ENCODE data around the gene PINLYP. TPM values are rescaled to one million over a fixed set of nuclear protein-coding genes. Genes with fewer than 3 reads are reported as not detected.

Gene PINLYP
- total and polyA plus RNA-seq, 2 of the 13 experiments (the other 11 are each of a cell fraction or from before 2014, with no cell fraction given): 0.21 to 0.24 TPM

DNA sequence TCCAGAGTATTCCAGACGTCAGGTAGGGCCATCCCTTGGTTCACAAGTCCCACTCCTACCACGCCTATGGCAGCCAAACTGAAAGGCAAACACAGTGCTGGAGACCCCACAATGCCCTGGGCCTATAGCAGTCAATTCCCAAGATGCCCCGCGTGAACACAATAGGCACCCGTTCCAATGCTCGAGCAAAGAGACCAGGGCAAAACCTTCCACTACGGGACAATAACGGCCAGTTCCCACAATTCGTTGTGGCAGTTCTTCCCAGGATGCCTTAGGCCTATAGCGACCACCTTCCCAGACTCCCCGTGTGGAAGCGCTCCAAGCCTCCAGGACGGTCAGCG, 43.3 kb downstream of the PINLYP start (continued):
- TF ChIP-seq SSRP1 (CRISPR knock-in tag; IDR thresholded peaks at IDR 0.05) (0 out of 2 replicates have a peak, but pooled peaks have one; percentile 35), FIP1L1 (IDR thresholded peaks at IDR 0.05; ENCODE audit: borderline replicate concordance, insufficient read depth, low read depth, low read length) (no peak), ZNF501 (CRISPR knock-in tag; IDR thresholded peaks at IDR 0.05) (peak; percentile 89; the same call in 1 of the 2 replicates), KDM5A (IDR thresholded peaks at IDR 0.05; ENCODE audit: borderline replicate concordance, low read length) (no peak), MIXL1 (CRISPR knock-in tag; IDR thresholded peaks at IDR 0.05) (0 out of 2 replicates have a peak, but pooled peaks have one; percentile 11), BCL6 (CRISPR knock-in tag; IDR thresholded peaks at IDR 0.05) (no peak), ZFP41 (CRISPR knock-in tag; IDR thresholded peaks at IDR 0.05; ENCODE audit: borderline replicate concordance) (no peak), PHF20 (CRISPR knock-in tag; IDR thresholded peaks at IDR 0.05) (peak; percentile 73), SKI (IDR thresholded peaks at IDR 0.05; ENCODE audit: partially characterized antibody) (no peak), ZNF20 (CRISPR knock-in tag; IDR thresholded peaks at IDR 0.05) (no peak), RFX5 (IDR thresholded peaks at IDR 0.05; ENCODE audit: low read depth, low read length) (no peak), RAD21 (CRISPR knock-in tag; IDR thresholded peaks at IDR 0.05) (no peak), SMARCC2 (IDR thresholded peaks at IDR 0.05) (no peak), HNF4A (CRISPR knock-in tag; IDR thresholded peaks at IDR 0.05) (no peak), ISL2 (CRISPR knock-in tag; IDR thresholded peaks at IDR 0.05) (peak; percentile 14; the same call in 1 of the 2 replicates), RARG (CRISPR knock-in tag; IDR thresholded peaks at IDR 0.05; ENCODE audit: low read depth) (0 out of 2 replicates have a peak, but pooled peaks have one; percentile 16), ZNF678 (CRISPR knock-in tag; IDR thresholded peaks at IDR 0.05) (no peak), RBM22 (optimal IDR thresholded peaks at IDR 0.05; ENCODE audit: low read length) (peak; percentile 48), TEAD3 (CRISPR knock-in tag; optimal IDR thresholded peaks at IDR 0.05; ENCODE audit: borderline replicate concordance) (peak; percentile 7), WIZ (CRISPR knock-in tag; IDR thresholded peaks at IDR 0.05) (no peak), ZFY (CRISPR knock-in tag; IDR thresholded peaks at IDR 0.05) (no peak), SAFB2 (CRISPR knock-in tag; IDR thresholded peaks at IDR 0.05; ENCODE audit: borderline replicate concordance, low read depth) (no peak), ZNF83 (CRISPR knock-in tag; IDR thresholded peaks at IDR 0.05; ENCODE audit: borderline replicate concordance) (no peak), CBX1 (IDR thresholded peaks at IDR 0.05; ENCODE audit: low read depth) (no peak)
- TF ChIP-seq, protein P1, sequence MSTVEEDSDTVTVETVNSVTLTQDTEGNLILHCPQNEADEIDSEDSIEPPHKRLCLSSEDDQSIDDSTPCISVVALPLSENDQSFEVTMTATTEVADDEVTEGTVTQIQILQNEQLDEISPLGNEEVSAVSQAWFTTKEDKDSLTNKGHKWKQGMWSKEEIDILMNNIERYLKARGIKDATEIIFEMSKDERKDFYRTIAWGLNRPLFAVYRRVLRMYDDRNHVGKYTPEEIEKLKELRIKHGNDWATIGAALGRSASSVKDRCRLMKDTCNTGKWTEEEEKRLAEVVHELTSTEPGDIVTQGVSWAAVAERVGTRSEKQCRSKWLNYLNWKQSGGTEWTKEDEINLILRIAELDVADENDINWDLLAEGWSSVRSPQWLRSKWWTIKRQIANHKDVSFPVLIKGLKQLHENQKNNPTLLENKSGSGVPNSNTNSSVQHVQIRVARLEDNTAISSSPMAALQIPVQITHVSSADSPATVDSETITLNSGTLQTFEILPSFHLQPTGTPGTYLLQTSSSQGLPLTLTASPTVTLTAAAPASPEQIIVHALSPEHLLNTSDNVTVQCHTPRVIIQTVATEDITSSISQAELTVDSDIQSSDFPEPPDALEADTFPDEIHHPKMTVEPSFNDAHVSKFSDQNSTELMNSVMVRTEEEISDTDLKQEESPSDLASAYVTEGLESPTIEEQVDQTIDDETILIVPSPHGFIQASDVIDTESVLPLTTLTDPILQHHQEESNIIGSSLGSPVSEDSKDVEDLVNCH (CRISPR knock-in tag; IDR thresholded peaks at IDR 0.05): peak; percentile 76; the same call in 1 of the 2 replicates
- TF ChIP-seq, protein P2, sequence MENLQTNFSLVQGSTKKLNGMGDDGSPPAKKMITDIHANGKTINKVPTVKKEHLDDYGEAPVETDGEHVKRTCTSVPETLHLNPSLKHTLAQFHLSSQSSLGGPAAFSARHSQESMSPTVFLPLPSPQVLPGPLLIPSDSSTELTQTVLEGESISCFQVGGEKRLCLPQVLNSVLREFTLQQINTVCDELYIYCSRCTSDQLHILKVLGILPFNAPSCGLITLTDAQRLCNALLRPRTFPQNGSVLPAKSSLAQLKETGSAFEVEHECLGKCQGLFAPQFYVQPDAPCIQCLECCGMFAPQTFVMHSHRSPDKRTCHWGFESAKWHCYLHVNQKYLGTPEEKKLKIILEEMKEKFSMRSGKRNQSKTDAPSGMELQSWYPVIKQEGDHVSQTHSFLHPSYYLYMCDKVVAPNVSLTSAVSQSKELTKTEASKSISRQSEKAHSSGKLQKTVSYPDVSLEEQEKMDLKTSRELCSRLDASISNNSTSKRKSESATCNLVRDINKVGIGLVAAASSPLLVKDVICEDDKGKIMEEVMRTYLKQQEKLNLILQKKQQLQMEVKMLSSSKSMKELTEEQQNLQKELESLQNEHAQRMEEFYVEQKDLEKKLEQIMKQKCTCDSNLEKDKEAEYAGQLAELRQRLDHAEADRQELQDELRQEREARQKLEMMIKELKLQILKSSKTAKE (CRISPR knock-in tag; IDR thresholded peaks at IDR 0.05; ENCODE audit: borderline replicate concordance): no peak
- TF ChIP-seq, protein P3, sequence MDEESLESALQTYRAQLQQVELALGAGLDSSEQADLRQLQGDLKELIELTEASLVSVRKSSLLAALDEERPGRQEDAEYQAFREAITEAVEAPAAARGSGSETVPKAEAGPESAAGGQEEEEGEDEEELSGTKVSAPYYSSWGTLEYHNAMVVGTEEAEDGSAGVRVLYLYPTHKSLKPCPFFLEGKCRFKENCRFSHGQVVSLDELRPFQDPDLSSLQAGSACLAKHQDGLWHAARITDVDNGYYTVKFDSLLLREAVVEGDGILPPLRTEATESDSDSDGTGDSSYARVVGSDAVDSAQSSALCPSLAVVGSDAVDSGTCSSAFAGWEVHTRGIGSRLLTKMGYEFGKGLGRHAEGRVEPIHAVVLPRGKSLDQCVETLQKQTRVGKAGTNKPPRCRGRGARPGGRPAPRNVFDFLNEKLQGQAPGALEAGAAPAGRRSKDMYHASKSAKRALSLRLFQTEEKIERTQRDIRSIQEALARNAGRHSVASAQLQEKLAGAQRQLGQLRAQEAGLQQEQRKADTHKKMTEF (CRISPR knock-in tag; IDR thresholded peaks at IDR 0.05): no peak
- TF ChIP-seq, protein P4, sequence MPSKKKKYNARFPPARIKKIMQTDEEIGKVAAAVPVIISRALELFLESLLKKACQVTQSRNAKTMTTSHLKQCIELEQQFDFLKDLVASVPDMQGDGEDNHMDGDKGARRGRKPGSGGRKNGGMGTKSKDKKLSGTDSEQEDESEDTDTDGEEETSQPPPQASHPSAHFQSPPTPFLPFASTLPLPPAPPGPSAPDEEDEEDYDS (CRISPR knock-in tag; IDR thresholded peaks at IDR 0.05): peak; percentile 62

Data from HepG2 (cell line).